Measurements from ENCODE around the gene FAM83C. TPM values are rescaled to one million over a fixed set of nuclear protein-coding genes. Genes with fewer than 3 reads are reported as not detected.

The FAM83C gene
- total and polyA plus RNA-seq, 2 donors (not counting 1 experiment from before 2014, with no cell fraction given): not detected

- POLR2A ChIA-PET: no interaction called here
- Mint-ChIP-seq H3K4me3 (no peak overlapping the region), H3K9me3 (ENCODE audit: insufficient read depth) (no peaks in the 10 kb centered on the region), H3K27me3 (no peaks in the 10 kb centered on the region), H3K27ac (no peak overlapping the region), H3K4me1 (no peaks in the 10 kb centered on the region)
- no peak overlapping the region for H3K4me2 ChIP-seq (replicated peaks; ENCODE audit: low read depth, low read length, poor library complexity, severe bottlenecking)
- DNase-seq: no peak
- H3K4me1 ChIP-seq (ENCODE audit: control insufficient read depth in 2 of 2, insufficient read depth in 2 of 2, low read length in 2 of 2): no peaks in the 10 kb centered on the region
- no peaks in the 10 kb centered on the region for H3K9me3 ChIP-seq (ENCODE audit: control extremely low read depth in 1 of 3, control insufficient read depth in 2 of 3, insufficient read depth in 1 of 3, low read length in 2 of 3)
- no peak overlapping the region for H2AFZ ChIP-seq (ENCODE audit: insufficient read depth, low read depth, low read length, poor library complexity, severe bottlenecking)
- no peak for ATAC-seq (ENCODE audit: low read depth)
- no peak overlapping the region for H3K4me3 ChIP-seq (ENCODE audit: control extremely low read depth in 1 of 5, extremely low read depth in 1 of 5, insufficient read depth in 1 of 5, low read depth in 2 of 5, low read length in 4 of 5)
- H3K9ac ChIP-seq (ENCODE audit: low read length): no peak overlapping the region
- no peaks in the 10 kb centered on the region for H3K79me2 ChIP-seq (ENCODE audit: control insufficient read depth, insufficient read depth, low read length)
- peaks cover 0 to 7% of the 10 kb centered on the region in 2 experiments for H3K36me3 ChIP-seq (replicated peaks in 1 of 2; ENCODE audit: control extremely low read depth in 1 of 2, control insufficient read depth in 1 of 2, extremely low read depth in 1 of 2, insufficient read depth in 2 of 2, low read length in 1 of 2)
- no peak for TF ChIP-seq CTCF (IDR thresholded peaks at IDR 0.05)
- no peak for TF ChIP-seq EZH2 (IDR thresholded peaks at IDR 0.05; ENCODE audit: borderline replicate concordance, insufficient read depth, low read depth, low read length, poor library complexity, severe bottlenecking)
- H3K27me3 ChIP-seq (replicated peaks in 1 of 4; ENCODE audit: control extremely low read depth in 1 of 4, control insufficient read depth in 3 of 4, insufficient read depth in 4 of 4, low read length in 3 of 4): no peaks in the 10 kb centered on the region
- intact Hi-C loops (cut with micrococcal nuclease): no loop called here
- CTCF ChIA-PET: interaction anchor here (1.2 to 1.8 kb wide), 2 partner anchors 17 to 24 kb away, joined by 3 to 7 read pairs; no protein-coding TSS in a partner anchor
- H4K20me1 ChIP-seq (ENCODE audit: control insufficient read depth, insufficient read depth, low read length, poor library complexity, severe bottlenecking): no peaks in the 10 kb centered on the region
- H3K27ac ChIP-seq (ENCODE audit: low read length in 2 of 2): no peak overlapping the region
Observed at GRCh38 chr20:35319871-35320197, 27.6 kb upstream of the FAM83C start.

GRCh38 chr20:35319192-35319870, 27.1 kb upstream of the FAM83C start:
- Histone ChIP-seq H3K9ac (ENCODE audit: low read length) (no peak overlapping the region), H2AFZ (ENCODE audit: insufficient read depth, low read depth, low read length, poor library complexity, severe bottlenecking) (no peak overlapping the region), H3K27me3 (replicated peaks in 1 of 4; ENCODE audit: control extremely low read depth in 1 of 4, control insufficient read depth in 3 of 4, insufficient read depth in 4 of 4, low read length in 3 of 4) (no peaks in the 10 kb centered on the region), H3K4me2 (replicated peaks; ENCODE audit: low read depth, low read length, poor library complexity, severe bottlenecking) (no peak overlapping the region), H3K79me2 (ENCODE audit: control insufficient read depth, insufficient read depth, low read length) (no peaks in the 10 kb centered on the region), H3K27ac (ENCODE audit: low read length in 2 of 2) (no peak overlapping the region), H3K36me3 (replicated peaks in 1 of 2; ENCODE audit: control extremely low read depth in 1 of 2, control insufficient read depth in 1 of 2, extremely low read depth in 1 of 2, insufficient read depth in 2 of 2, low read length in 1 of 2) (peaks cover 0 to 7% of the 10 kb centered on the region in 2 experiments), H3K4me1 (ENCODE audit: control insufficient read depth in 2 of 2, insufficient read depth in 2 of 2, low read length in 2 of 2) (no peaks in the 10 kb centered on the region), H4K20me1 (ENCODE audit: control insufficient read depth, insufficient read depth, low read length, poor library complexity, severe bottlenecking) (no peaks in the 10 kb centered on the region), H3K4me3 (ENCODE audit: control extremely low read depth in 1 of 5, extremely low read depth in 1 of 5, insufficient read depth in 1 of 5, low read depth in 2 of 5, low read length in 4 of 5) (no peak overlapping the region), H3K9me3 (ENCODE audit: control extremely low read depth in 1 of 3, control insufficient read depth in 2 of 3, insufficient read depth in 1 of 3, low read length in 2 of 3) (no peaks in the 10 kb centered on the region)
- H3K4me3 Mint-ChIP-seq: no peak overlapping the region
- ChIA-PET POLR2A (no interaction called here), CTCF (interaction anchor here (1.2 to 1.8 kb wide), 2 partner anchors 17 to 24 kb away, joined by 3 to 7 read pairs; no protein-coding TSS in a partner anchor)
- no peaks in the 10 kb centered on the region for H3K4me1 Mint-ChIP-seq
- no peak for TF ChIP-seq EZH2 (IDR thresholded peaks at IDR 0.05; ENCODE audit: borderline replicate concordance, insufficient read depth, low read depth, low read length, poor library complexity, severe bottlenecking)
- TF ChIP-seq CTCF (IDR thresholded peaks at IDR 0.05): no peak
- intact Hi-C loops (cut with micrococcal nuclease): no loop called here
- 95% methylated on average over 3 of the region's 5 CpGs for WGBS (ENCODE audit: insufficient coverage)
- no peak overlapping the region for H3K27ac Mint-ChIP-seq
- H3K9me3 Mint-ChIP-seq (ENCODE audit: insufficient read depth): no peaks in the 10 kb centered on the region
- no peak for DNase-seq
- no peak for ATAC-seq (ENCODE audit: low read depth)
- no peaks in the 10 kb centered on the region for H3K27me3 Mint-ChIP-seq
